Trophoblast cell (in vitro differentiated cells and primary cell): ENCODE results near the gene TTN.

Source experiments
- DNase-seq, 2 donors: peaks; one replicate each; pipeline ENCODE4 v3.0.0-alpha.2; 2016
- H2AFZ ChIP-seq: 2 replicates; pipeline ENCODE4 v1.6.1; 2013; ENCODE audit warnings: low read length, moderate library complexity, mild to moderate bottlenecking; ENCODE audit not compliant: insufficient read depth, poor library complexity
- H2AK5ac ChIP-seq: 2 replicates; pipeline ENCODE4 v1.6.1; 2013; ENCODE audit warnings: mild to moderate bottlenecking, low read length
- H2BK120ac ChIP-seq: 2 replicates; pipeline ENCODE4 v1.6.1; 2013; ENCODE audit warnings: low read length, mild to moderate bottlenecking, moderate library complexity; ENCODE audit not compliant: insufficient read depth, poor library complexity
- H2BK12ac ChIP-seq: 2 replicates; pipeline ENCODE4 v1.6.1; 2013; ENCODE audit warnings: mild to moderate bottlenecking, low read length, moderate library complexity
- H2BK5ac ChIP-seq: 2 replicates; pipeline ENCODE4 v1.6.1; 2013; ENCODE audit warnings: low read length, low read depth, moderate library complexity, mild to moderate bottlenecking; ENCODE audit not compliant: poor library complexity
- H3K14ac ChIP-seq: 2 replicates; pipeline ENCODE4 v1.6.1; 2013; ENCODE audit warnings: mild to moderate bottlenecking, low read length
- H3K18ac ChIP-seq: 2 replicates; pipeline ENCODE4 v1.6.1; 2013; ENCODE audit warnings: mild to moderate bottlenecking, low read length
- H3K23ac ChIP-seq: 2 replicates; pipeline ENCODE4 v1.6.1; 2013; ENCODE audit warnings: low read length
- H3K27ac ChIP-seq: 2 replicates; pipeline ENCODE4 v1.5.1; 2013; ENCODE audit warnings: low read depth, mild to moderate bottlenecking, inconsistent platforms, low read length, moderate library complexity
- H3K27me3 ChIP-seq: 2 replicates; pipeline ENCODE4 v1.6.1; 2013; ENCODE audit warnings: inconsistent platforms, mild to moderate bottlenecking, low read length, moderate library complexity; ENCODE audit not compliant: insufficient read depth
- H3K36me3 ChIP-seq, 2 experiments: 1 replicate in 1 of 2; 2 replicates in 1 of 2; pipeline ENCODE4 v1.6.1; 2013; ENCODE audit warnings: low read length in 2 of 2, mild to moderate bottlenecking in 2 of 2, moderate library complexity in 1 of 2; ENCODE audit not compliant: insufficient read depth in 2 of 2, control insufficient read depth in 1 of 2
- H3K4ac ChIP-seq: 2 replicates; pipeline ENCODE4 v1.6.1; 2013; ENCODE audit warnings: low read depth, mild to moderate bottlenecking, low read length, moderate library complexity
- H3K4me1 ChIP-seq, 2 experiments: 1 replicate in 1 of 2; 2 replicates in 1 of 2; pipeline ENCODE4 v1.6.1; 2013; ENCODE audit warnings: low read length in 2 of 2, mild to moderate bottlenecking in 2 of 2, moderate library complexity in 1 of 2; ENCODE audit not compliant: insufficient read depth in 2 of 2, control insufficient read depth in 1 of 2
- H3K4me2 ChIP-seq: 2 replicates; pipeline ENCODE4 v1.6.1; 2013; ENCODE audit warnings: inconsistent platforms, mild to moderate bottlenecking, low read length, moderate library complexity
- H3K4me3 ChIP-seq: 2 replicates; pipeline ENCODE4 v1.5.1; 2013; ENCODE audit warnings: mild to moderate bottlenecking, low read depth, low read length, inconsistent platforms
- H3K79me1 ChIP-seq: one replicate; pipeline ENCODE4 v1.6.1; 2013; ENCODE audit warnings: low read length
- H3K79me2 ChIP-seq: 2 replicates; pipeline ENCODE4 v1.6.1; 2013; ENCODE audit warnings: low read length, mild to moderate bottlenecking; ENCODE audit not compliant: control insufficient read depth, insufficient read depth, poor library complexity
- H3K9ac ChIP-seq: 2 replicates; pipeline ENCODE4 v1.6.1; 2013; ENCODE audit warnings: mild to moderate bottlenecking, low read length
- H3K9me3 ChIP-seq: 2 replicates; pipeline ENCODE4 v1.6.1; 2013; ENCODE audit warnings: low read depth, mild to moderate bottlenecking, control low read depth, inconsistent platforms, low read length; ENCODE audit not compliant: insufficient read depth
- H4K12ac ChIP-seq: 2 replicates; pipeline ENCODE4 v1.6.1; 2013; ENCODE audit warnings: low read depth, mild to moderate bottlenecking, low read length, moderate library complexity
- H4K8ac ChIP-seq: 2 replicates; pipeline ENCODE4 v1.6.1; 2013; ENCODE audit warnings: low read depth, mild to moderate bottlenecking, low read length, moderate library complexity
- H4K91ac ChIP-seq: one replicate; pipeline ENCODE4 v1.6.1; 2013; ENCODE audit warnings: low read depth, mild to moderate bottlenecking, low read length, moderate library complexity
- WGBS: extraction: QIAGEN DNeasy Blood & Tissue Kit; methylation state at CpG from one replicate; pipeline ENCODE4 v1.1.7; 2013; ENCODE audit warnings: missing lambda C conversion rate; ENCODE audit not compliant: insufficient read length, insufficient coverage; ENCODE audit errors: extremely low coverage; 5-methylcytosine and 5-hydroxymethylcytosine counted together

The TTN gene

GRCh38 chr2:178845566-178846457, 38.6 kb upstream of the TTN start:
- Histone ChIP-seq H3K4me3 (no peak overlapping the region), H3K4me1 (no peaks in the 10 kb centered on the region), H2AK5ac (no peak overlapping the region), H3K23ac (no peak overlapping the region), H2AFZ (no peak overlapping the region), H4K12ac (no peak overlapping the region), H3K14ac (no peak overlapping the region), H3K4me2 (no peak overlapping the region), H3K4ac (no peak overlapping the region), H3K79me1 (no peaks in the 10 kb centered on the region), H4K91ac (no peak overlapping the region), H3K18ac (no peak overlapping the region), H3K27me3 (no peaks in the 10 kb centered on the region), H4K8ac (no peak overlapping the region), H2BK12ac (no peak overlapping the region), H2BK120ac (no peak overlapping the region), H3K27ac (no peak overlapping the region), H2BK5ac (no peak overlapping the region), H3K9ac (no peak overlapping the region), H3K9me3 (no peaks in the 10 kb centered on the region), H3K79me2 (no peaks in the 10 kb centered on the region), H3K36me3 (no peaks in the 10 kb centered on the region)
- no peak for DNase-seq
- WGBS: no CpG with 5 or more reads among the region's 2 CpGs

- Histone ChIP-seq H4K8ac (no peak overlapping the region), H3K27ac (no peak overlapping the region), H3K18ac (no peak overlapping the region), H3K79me2 (no peaks in the 10 kb centered on the region), H3K4ac (no peak overlapping the region), H2AK5ac (no peak overlapping the region), H3K36me3 (no peaks in the 10 kb centered on the region), H3K23ac (no peak overlapping the region), H4K12ac (no peak overlapping the region), H3K4me1 (no peaks in the 10 kb centered on the region), H4K91ac (no peak overlapping the region), H2BK12ac (no peak overlapping the region), H2BK5ac (no peak overlapping the region), H3K4me2 (no peak overlapping the region), H2BK120ac (no peak overlapping the region), H3K27me3 (no peaks in the 10 kb centered on the region), H3K79me1 (no peaks in the 10 kb centered on the region), H2AFZ (no peak overlapping the region), H3K4me3 (no peak overlapping the region), H3K9me3 (no peaks in the 10 kb centered on the region), H3K9ac (no peak overlapping the region), H3K14ac (no peak overlapping the region)
- DNase-seq: no peak
- no CpG with 5 or more reads among the region's 2 CpGs for WGBS
These were observed 37.5 kb upstream of the TTN start for GRCh38 chr2:178844701-178845100.

GRCh38 chr2:178844269-178844668, 37.0 kb upstream of the TTN start:
- Histone ChIP-seq H4K12ac (no peak overlapping the region), H3K79me2 (no peaks in the 10 kb centered on the region), H3K23ac (no peak overlapping the region), H3K27ac (no peak overlapping the region), H2BK12ac (no peak overlapping the region), H3K79me1 (no peaks in the 10 kb centered on the region), H3K14ac (no peak overlapping the region), H4K91ac (no peak overlapping the region), H3K4me3 (no peak overlapping the region), H3K36me3 (no peaks in the 10 kb centered on the region), H2AFZ (no peak overlapping the region), H3K9ac (no peak overlapping the region), H3K9me3 (no peaks in the 10 kb centered on the region), H3K18ac (no peak overlapping the region), H3K4me1 (no peaks in the 10 kb centered on the region), H3K4me2 (no peak overlapping the region), H2BK5ac (no peak overlapping the region), H3K4ac (no peak overlapping the region), H3K27me3 (no peaks in the 10 kb centered on the region), H2BK120ac (no peak overlapping the region), H4K8ac (no peak overlapping the region), H2AK5ac (no peak overlapping the region)
- WGBS: no CpG with 5 or more reads among the region's 4 CpGs
- DNase-seq: no peak

- Histone ChIP-seq H3K36me3 (no peaks in the 10 kb centered on the region), H4K91ac (no peak overlapping the region), H3K79me1 (no peaks in the 10 kb centered on the region), H3K4me2 (no peak overlapping the region), H3K79me2 (no peaks in the 10 kb centered on the region), H3K9ac (no peak overlapping the region), H3K4ac (no peak overlapping the region), H4K8ac (no peak overlapping the region), H3K9me3 (no peaks in the 10 kb centered on the region), H3K23ac (no peak overlapping the region), H3K27me3 (no peaks in the 10 kb centered on the region), H3K4me3 (no peak overlapping the region), H2BK5ac (no peak overlapping the region), H2AK5ac (no peak overlapping the region), H2BK120ac (no peak overlapping the region), H2BK12ac (no peak overlapping the region), H3K18ac (no peak overlapping the region), H2AFZ (no peak overlapping the region), H3K27ac (no peak overlapping the region), H4K12ac (no peak overlapping the region), H3K4me1 (no peaks in the 10 kb centered on the region), H3K14ac (no peak overlapping the region)
- DNase-seq: no peak
- WGBS: no CpG with 5 or more reads among the region's 1 CpG
These were observed 36.5 kb upstream of the TTN start for GRCh38 chr2:178843697-178844096.
